Iris pigment epithelial cell (primary cell): Measurements from ENCODE around the gene CPT2.

ENCODE experiments used
- DNase-seq: peaks from one replicate; pipeline ENCODE4 v3.0.0-alpha.2; 2011; ENCODE audit warnings: low read depth

The CPT2 gene

DNA sequence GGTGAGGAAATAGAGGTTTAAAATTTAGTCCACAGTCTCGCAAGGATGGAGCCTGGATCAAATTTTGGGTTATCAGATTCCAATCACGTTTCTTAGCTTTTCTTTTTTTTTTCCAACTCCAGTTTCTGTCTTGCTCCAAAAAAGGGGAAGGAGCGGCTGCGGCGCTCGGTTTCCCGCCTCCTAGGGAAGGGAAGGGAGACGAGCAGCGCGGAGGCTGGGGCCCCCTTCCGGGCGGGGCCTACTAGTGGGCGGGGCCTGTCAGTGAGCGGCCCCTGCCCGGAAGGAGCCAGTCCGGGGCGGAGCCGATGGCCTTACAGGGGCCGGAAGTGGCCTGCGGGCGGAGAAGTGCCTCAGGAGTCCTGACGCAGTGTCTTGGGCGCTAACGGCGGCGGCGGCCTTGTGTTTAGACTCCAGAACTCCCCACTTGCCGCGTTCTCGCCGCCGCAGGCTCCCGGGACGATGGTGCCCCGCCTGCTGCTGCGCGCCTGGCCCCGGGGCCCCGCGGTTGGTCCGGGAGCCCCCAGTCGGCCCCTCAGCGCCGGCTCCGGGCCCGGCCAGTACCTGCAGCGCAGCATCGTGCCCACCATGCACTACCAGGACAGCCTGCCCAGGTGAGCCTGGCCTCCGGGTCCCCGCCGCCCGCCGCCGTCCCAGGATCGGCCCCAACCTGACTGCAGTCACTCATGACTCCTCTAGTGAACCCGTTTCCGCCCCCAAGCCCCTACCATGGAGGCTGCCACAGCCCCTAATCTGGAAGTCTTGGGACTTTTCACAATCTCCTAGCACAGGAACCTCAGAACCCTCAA, at the start of gene CPT2:
Gene CPT2, plus strand, starts transcription at position 340 of the 806 bp plus-strand sequence. Its CDS starts 120 bp downstream, at position 460.
- DNase-seq: peak; percentile 90

DNA sequence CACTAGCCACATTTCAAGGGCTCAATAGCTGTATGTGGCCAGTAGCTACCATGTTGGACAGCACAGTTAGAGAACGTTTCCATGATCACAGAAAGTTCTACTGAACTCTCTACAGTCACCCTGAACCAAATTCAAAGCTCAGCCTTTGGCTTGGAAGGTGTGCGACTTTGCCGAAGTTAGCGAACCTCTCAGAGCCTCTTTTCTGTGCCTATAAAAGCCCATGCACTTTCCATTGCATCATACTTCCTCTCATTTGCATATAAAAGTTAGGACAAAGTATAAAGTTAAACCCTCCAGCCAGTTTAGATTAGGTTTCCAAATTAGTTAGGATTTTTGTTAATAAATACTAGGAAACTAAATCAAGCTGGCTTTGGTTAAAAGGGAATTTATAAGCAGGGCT, 49.5 kb upstream of the CPT2 start:
- no peak for DNase-seq

DNA sequence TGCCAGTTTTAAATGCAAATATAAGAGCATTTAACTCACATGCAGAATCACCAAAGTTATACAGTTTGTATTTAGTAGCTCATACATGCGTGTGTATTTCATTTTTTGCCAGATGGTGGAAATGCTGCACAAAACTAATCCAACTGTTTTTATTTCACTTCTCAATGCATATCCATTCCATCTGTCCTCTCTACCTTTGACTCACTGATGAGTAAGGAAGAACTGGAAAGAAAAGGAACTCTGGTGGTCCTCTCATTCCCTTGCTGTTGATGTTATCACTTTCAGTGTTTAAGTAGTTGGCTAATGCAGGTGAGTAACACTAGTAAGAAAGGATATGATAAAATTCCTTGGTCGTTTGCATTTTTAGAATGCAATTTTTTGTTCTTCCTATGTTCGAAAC, 48.5 kb upstream of the CPT2 start:
- peak; percentile 74 for DNase-seq

DNA sequence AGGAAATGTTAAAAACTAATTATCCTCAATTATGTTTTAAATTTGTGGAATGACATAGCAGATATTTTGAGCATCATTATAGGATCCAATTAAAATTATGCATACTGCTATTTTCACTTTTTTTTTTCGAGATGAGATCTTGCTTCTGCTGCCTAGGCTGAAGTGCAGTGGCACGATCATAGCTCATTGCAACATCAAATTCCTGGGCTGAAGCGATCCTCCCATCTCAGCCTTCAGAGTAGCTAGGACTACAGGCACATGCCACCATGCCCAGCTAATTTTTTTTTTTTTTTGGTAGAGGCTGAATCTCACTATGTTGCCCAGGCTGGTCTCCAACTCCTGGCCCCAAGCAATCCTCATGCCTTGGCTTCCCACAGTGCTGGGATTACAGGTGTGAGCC, 42.9 kb upstream of the CPT2 start:
- peak; percentile 45 for DNase-seq

DNA sequence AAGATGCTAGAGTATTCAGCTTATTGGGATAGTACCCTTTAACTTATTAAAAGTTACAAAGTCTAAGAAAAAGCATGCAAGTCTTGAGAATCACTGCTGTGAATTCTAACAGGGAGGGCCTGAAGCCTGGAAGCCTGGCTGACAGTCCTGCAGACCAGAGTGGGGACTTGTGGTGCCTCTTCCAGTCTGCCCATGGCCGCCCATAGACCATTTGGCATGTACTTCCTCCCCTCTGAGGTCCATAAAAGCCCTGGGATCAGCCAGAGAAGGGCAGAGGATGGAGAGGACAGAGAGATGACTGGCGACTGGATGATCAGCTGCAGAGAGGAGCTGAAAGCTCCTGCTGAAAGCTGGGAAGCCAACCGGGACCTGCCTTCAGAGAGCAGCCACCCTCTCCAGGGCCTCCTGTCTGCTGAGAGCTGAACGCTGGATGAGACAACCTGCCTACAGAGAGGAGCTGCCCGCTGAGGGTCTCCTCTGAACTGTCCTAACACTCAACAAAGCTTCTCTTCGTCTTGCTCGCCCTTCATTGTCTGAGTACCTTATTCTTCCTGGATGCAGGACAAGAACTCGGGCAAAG, 41.7 kb upstream of the CPT2 start:
- DNase-seq: no peak

DNA sequence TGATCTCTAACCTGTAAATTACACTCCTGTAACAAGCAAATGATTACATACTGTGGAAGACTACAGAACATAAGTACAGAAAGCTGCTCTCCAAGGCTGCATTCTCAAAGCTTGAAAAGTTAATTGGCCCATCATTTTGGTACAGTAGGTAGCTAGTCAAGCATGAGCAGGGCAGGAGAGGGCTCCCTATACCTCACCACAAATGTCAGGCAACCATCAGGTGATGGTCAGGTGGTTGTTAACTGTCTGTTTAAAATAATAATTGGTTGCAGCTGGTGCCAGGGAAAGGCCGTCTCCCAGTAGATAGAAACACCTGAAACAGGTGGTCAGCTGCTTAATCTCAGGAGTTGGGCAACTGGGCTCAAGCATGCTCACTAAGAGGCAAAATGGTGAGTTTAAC, 41.1 kb upstream of the CPT2 start:
- DNase-seq: no peak

DNA sequence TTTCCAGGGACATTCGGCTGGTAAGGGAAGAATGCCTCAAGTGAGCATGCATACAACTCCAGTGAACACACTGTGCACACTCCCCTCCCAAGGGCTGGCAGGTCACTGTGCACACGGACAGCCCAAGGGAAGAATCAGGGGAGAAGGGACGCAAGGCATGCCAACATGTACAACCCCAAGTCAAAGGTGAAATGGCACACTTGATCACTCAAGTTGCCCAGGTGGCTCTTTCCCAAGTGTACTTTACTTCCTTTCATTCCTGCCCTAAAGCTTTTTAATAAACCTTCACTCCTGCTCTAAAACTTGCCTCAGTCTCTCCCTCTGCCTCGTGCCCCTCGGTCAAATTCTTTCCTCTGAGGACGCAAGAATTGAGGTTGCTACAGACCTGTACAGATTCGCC, 40.7 kb upstream of the CPT2 start:
- no peak for DNase-seq

DNA sequence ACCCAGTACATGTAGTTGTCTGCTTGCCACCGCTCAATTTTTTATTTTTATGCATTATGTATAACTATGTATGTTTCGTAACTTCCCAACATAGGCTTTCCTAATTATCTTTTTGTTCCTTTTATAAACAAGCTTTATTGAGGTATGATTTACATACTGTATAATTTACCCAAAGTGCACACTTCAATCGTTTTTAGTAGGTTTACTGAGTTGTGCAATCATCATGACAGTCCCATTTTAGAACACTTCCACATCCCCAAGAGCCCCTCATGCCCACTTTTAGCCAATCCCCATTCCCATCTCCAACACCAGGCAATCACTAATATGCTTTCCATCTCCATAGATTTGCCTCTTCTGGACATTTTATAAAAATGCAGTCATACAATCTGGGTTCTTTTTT, 39.8 kb upstream of the CPT2 start:
- DNase-seq: no peak

DNA sequence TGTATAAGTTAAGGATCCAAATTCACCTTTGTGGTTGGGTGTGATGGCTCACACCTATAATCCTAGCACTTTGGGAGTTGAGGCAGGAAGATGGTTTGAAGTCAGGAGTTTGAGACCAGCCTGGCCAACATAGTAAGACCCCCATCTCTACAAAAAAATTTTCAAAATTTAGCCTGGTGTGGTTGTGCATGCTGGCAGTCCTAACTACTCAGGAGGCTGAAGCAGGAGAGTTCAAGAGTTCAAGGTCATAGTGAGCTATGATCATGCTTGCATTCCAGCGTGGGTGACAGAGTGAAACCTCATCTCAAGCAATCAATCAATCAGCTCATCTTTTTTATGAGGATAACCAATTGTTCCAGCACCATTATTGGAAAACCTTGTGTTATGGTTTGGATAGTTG, 37.7 kb upstream of the CPT2 start:
- DNase-seq: no peak

DNA sequence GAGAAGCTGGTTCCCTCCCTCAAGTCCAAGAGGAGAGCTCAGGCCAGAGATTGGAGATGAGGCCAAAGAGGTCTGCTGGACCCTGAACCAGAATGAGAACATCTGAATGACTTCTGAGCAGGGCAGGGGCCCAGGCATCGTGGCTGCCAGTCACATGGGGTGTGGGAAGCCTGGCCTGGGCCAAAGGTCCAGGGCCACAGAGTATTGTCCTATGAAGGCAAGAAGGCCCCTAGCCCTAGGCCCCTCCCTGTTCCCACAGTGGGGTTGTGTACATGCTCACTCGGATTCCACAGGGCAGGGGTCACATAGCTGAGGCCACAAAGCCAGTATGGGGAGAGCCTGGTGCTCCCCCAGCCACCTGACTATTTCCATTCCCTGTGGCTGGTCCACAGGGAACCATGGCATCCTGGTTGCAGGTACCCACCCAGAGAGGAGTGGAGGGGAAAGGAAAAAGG, 35.7 kb upstream of the CPT2 start:
- DNase-seq: peak; percentile 38

DNA sequence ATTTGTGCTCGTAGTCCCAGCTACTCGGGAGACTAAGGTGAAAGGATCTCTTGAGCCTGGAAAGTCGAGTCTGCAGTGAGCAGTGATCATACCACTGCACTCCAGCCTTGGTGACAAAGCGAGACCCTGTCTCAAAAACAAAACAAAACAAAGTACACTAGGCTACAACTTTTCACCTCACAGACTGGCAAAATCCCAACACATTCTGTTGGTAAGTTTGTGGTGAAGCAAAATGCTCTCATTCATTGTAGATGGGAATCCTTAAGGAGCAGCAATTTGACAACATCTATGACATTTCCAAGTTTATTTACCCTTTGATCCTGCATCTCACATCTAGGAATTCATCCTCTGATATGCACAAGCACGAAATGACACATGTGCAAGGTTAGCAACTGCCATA, 34.0 kb upstream of the CPT2 start:
- DNase-seq: peak; percentile 45

DNA sequence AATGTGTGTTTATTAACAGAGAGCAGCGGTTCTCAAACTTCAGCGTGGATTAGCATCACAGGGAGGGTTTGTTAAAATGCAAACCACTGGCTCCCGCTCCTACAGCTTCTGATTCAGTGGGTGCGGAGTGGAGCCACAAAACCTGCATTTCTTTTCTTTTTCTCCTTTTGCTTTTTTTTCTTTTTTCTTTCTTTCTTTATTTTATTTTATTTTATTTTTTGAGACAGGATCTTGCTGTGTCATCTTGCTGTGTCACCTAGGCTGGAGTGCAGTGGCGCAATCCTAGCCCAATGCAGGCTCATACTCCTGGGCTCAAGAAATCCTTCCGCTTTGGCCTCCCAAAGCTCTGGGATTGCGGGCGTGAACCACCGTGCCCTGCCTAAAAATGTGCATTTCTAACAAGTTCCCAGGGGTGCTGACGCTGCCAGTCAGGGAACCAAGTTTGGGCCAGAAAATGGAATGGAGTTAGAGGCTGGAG, 33.3 kb upstream of the CPT2 start:
- DNase-seq: no peak

DNA sequence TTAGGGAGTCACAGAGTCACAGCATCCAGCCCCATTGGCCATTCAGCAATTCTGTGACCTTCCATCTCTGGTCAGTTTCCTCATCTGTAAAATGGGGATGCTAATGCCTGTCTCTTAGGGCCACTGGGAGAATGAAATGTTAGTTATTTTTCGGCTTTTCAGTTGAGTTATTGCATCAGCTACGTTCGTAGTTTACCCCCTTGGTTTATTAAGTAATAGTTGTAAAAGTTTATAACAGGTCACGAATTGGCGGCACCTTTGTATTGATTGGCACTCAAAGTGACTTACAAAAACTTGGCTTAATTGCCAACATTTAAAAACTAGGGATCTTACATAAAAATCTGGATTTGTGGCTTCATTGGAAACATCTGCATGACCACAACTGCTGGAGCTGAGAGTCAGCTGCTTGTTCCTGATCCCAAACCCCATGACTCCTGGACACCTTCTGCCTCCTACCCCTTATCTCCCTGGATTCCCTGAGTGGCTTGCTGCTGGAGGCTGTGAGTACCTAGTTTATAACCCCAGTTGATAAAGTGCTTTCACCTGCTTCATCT, 31.1 kb upstream of the CPT2 start:
- DNase-seq: no peak

DNA sequence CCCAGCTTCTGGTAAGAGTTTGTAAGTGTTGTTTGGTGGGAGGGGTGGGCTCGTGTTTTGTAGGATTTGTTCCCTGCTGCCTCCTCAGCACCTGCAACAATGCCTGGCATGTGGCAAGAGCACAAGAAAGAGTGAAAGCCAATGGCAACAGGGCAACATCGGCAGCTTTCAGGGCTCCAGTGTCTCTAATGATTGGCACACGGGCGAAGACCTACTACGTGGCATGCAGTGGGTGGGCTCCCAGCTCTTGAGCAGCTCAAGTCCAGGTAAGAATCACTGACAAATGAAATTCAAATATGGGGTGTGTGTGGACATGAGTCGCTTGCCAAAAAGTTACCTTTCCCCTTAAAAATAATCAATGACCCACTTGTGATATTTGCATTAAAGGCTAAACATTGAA, 30.3 kb upstream of the CPT2 start:
- DNase-seq: no peak

DNA sequence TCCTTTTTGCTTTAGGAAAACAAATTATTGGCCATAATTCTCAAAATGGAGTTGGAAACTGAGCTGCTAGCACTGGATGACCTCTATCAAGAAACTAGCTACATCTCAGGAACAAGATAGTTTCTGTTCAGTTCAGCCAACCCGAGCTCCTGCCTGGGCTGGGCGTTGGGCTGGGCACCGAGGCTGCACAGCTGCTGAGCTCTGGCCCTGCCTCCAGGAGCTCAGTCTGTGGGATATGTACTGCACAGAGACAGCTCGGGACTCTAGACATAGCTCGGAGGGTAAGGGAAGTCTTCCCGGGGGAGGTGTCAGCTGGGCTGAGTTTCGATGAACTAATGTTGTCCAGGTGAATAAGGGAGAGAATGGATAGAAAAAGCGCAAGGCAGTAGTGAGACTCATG, 29.7 kb upstream of the CPT2 start:
- no peak for DNase-seq

DNA sequence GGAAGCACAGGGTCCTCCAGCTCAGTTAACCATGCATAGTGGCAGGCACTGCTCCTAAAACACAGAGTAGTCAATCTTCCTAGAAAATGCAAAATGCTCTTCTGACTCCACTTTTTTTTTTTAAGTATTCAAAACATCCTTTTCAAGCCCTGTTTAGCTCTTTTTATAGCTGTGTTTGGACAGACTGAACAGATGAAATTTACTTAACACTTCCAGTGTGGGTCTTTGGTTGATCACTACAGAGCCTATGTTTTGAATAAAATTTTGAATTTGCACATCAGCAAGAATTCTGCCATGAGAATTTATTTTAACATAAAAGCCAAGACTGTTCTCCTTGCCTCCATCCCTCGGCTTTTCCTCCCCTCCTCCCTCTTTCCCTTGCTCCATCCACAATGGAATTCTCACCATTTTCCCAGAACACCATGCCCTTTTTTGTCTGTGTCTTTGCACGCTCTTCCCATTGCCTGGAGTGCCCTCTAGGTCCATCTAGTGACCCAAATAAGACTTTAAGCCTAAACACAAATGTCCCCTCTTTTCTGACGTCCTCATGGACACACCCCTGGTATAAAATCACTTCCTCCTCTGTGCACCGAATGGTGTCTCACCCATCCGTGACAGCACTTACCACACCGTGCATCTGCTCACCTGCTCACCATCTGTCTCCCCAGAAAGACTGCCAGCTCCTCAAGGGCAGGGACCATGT, 24.0 kb upstream of the CPT2 start:
- DNase-seq: no peak

DNA sequence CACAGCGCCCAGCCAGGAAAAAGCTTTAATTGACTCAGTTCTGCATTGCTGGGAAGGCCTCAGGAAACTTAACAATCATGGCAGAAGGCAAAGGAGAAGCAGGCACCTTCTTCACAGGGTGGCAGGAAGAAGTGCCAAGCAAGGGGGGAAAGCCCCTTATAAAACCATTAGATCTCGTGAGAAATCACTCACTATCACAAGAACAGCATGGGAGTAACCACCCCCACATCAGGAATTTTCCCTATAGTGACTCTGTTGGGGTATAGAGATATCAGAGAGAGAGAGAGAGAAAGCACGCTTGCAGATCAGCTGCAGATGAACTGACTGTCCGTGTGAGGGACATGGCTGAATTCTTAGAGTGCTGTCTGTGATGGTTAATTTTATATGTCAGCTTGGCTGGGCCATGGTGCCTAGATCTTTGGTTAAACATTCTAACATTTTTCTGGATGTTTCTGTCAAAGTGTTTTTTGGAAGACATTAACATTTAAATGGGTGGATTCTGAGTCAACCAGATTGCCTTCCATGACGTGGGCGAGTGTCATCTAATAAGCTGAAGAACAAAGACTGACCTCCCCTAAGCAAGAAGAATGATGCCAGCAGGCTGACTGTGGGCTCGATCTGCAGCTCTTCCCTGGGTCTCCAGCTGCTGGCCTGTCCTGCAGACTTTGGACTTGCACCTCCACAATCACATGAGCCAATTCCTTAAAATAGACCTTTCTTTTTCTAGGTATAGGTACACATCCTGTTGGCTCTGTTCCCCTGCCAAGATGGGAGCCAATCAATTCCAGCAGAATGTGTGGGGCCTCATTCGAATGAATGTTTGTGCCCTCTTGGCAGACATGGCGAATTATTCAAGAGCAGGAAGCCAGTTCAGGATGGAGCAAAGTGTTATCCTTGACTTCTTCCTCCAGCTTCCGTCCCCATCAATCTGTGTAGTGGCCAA, 21.4 kb upstream of the CPT2 start:
- no peak for DNase-seq

DNA sequence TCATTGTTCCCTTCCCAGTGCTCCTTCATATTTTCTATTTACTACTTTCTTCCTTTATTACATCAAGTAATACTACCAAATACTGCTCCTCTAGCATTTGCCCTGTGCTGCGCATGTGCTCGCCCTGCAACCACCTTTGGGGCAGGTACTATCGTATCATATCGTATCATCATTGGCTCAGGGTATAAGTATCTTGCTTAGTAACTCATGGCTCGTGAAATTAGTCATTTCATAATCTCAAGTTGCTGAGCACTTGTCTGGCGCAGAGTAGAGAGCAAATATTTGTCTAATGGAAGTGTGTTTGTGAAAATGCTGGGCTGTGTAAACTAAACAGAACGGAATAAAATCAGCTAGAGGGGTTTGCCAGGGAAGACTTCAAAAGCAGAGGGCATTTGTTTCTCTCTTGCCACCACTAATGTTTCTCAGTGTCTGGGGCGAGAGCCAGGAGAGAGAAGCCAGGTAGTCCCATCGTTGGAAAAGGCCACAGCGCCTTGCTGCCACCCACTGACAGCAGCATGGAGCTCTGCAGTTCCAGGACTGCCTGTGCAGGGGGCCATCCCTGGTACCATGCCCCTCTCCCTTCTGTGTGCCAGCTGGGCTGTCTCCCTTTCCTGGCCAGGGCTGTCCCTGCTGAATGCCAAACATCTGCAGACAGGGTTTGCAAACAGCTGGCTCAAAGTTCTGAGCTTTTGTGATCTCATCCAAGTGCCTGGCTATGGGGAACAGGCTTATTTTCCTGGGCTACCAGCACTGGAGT, 20.0 kb upstream of the CPT2 start:
- no peak for DNase-seq

DNA sequence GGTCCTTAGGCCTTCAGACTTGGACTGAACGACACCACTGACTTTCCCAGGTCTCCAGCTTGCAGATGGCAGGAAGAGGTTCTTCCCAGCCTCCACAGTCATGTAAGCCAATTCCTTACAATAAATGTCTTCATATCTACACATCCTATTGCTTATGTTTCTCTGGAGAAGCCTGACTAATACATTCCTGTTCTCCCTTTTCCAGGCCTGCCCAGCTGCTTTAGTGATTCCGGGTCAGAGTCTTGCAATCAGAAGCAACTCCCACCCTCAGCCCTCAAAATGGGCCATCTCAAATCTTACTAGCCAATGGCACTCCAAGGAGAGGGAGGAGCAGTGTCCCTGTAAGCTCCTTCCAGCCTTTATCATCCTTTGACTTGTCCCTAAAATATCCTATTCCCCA, 16.4 kb upstream of the CPT2 start:
- peak; percentile 46 for DNase-seq

DNA sequence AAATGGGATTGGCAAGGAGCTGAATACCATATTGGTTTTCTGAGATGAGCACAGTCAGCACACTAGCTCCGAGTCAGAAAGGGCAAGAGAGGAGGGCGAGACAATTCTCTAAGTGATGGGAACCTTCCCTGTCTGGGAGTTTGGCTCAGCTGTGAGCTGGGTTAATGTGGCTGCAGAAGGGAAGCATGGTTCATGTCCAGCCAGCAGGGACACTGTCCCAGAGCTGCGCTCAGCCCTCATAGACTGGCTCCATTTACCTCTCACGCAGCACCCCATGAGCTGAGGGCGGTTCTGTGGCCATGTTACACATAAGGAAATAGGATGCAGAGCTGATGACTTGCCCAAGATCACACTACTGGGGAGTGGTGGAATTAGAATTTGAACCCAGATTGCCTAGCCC, 15.7 kb upstream of the CPT2 start:
- DNase-seq: no peak

DNA sequence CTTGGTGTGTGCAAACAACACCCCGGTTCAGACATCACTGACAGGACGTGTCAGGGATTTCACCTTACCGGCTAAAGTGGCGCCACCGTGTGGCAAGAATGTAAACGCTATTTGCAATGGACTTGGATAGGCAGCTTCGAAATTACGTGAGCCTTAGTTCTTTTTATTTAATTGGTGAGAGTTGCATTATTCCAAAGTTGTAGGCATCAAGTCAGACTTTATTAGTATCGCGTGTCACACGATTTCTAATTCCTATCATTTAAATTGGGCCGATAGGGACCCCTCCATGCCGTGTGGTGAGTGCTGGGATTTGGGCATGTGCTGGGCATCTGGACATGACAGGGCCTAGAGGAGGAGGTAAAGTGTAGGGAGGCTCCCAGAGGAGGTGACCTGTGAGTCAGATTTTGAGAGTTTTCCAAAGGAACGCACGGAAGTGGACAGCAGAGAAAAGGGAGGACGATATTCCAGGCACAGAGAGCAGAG, 14.5 kb upstream of the CPT2 start:
- peak; percentile 86 for DNase-seq
